ENCODE measurements around the gene TCP11L1. TPM values are rescaled to one million over a fixed set of nuclear protein-coding genes. Genes with fewer than 3 reads are reported as not detected.

The TCP11L1 gene, protein sequence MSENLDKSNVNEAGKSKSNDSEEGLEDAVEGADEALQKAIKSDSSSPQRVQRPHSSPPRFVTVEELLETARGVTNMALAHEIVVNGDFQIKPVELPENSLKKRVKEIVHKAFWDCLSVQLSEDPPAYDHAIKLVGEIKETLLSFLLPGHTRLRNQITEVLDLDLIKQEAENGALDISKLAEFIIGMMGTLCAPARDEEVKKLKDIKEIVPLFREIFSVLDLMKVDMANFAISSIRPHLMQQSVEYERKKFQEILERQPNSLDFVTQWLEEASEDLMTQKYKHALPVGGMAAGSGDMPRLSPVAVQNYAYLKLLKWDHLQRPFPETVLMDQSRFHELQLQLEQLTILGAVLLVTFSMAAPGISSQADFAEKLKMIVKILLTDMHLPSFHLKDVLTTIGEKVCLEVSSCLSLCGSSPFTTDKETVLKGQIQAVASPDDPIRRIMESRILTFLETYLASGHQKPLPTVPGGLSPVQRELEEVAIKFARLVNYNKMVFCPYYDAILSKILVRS
- 5.2 and 6.6 TPM in 2 replicates for total RNA-seq (2014; rRNA removed; shearing (Covaris generic))

GRCh38 chr11:33039274-33040032 lies at the start of gene TCP11L1:
Gene TCP11L1, plus strand, starts transcription at chr11:33039572. Its CDS starts 4,202 bp downstream, at chr11:33043774.
- DNase-seq (ENCODE audit: low spot score), result peak; percentile 95

GRCh38 chr11:32990481-32990880 lies 48.9 kb upstream of the TCP11L1 start:
- no peak for DNase-seq (ENCODE audit: low spot score)

- DNase-seq (ENCODE audit: low spot score), result no peak
Measured at GRCh38 chr11:32991427-32991826, 47.9 kb upstream of the TCP11L1 start.

- no peak for DNase-seq (ENCODE audit: low spot score)
Measured at GRCh38 chr11:32991898-32992297, 47.5 kb upstream of the TCP11L1 start.

- no peak for DNase-seq (ENCODE audit: low spot score)
Measured at GRCh38 chr11:33000181-33000580, 39.2 kb upstream of the TCP11L1 start.

DNA sequence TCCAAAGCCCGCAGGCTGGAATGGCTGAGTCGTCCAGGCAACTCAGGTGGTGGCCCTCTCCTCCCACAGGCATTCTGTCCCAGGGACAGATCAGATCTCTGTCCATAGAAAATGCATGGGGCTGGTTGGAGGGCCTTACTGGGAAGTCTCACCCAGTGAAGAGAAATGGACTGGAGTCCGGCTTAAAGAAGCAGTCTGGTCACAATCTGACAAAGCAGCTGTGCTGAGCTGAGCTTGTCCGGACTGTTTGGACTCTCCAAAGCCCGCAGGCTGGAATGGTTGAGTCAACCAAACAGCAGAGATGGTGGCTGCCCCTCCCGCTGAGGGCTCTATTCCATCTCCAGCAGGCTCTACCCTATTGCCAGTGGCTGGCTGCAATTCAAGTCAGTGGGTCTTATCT lies 38.1 kb upstream of the TCP11L1 start:
- no peak for DNase-seq (ENCODE audit: low spot score)

GRCh38 chr11:33001751-33002542 lies 37.4 kb upstream of the TCP11L1 start:
- DNase-seq (ENCODE audit: low spot score), result no peak

DNA sequence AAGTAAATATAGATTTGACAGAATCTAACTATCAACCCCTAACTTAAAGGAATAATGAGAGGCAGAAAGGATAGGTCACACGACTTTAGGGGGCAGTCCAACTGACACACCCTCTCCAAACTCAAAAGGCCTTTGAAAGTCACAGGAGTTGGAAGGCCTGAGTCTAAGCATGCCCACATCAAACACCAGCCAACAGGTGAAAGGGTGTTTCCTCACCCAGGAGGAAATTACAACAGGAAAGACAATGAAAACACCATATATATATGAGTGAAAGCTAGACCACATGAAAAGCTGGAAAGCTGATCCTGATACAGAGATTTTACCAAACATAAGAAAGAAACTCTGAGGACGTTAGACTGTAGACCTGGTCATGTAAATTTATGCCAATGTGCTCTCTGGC lies 34.2 kb upstream of the TCP11L1 start:
- no peak for DNase-seq (ENCODE audit: low spot score)

- DNase-seq (ENCODE audit: low spot score), result no peak
Measured at GRCh38 chr11:33006010-33006409, 33.4 kb upstream of the TCP11L1 start.

- DNase-seq (ENCODE audit: low spot score), result no peak
Measured at GRCh38 chr11:33013755-33014154, 25.6 kb upstream of the TCP11L1 start.

GRCh38 chr11:33015621-33016551 lies 23.5 kb upstream of the TCP11L1 start, which contains the start of gene DEPDC7:
Gene DEPDC7, plus strand, starts transcription at chr11:33015878. Its CDS starts 78 bp downstream, at chr11:33015956.
- peak; percentile 97 for DNase-seq (ENCODE audit: low spot score)

- DNase-seq (ENCODE audit: low spot score), result no peak
Measured at GRCh38 chr11:33016654-33017053, 22.7 kb upstream of the TCP11L1 start.

DNA sequence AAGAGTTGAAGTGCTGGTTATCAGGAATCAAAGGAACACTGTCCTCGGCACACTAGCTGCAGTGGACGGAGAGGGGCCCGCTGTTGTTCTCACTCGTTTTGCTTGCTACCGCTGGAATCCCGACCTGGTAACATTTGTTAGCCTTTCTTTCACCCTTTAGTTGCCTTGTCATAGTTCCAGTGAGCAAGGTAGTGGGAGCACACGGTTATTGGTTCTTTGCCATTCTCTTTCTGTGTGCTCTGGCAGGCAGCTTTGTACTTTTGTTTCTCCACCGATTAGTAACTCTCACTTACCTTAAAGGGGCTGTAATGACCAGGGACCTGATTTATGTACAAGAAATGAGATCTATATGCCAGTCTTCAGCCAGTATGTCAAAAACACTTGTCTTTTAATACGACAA lies 21.9 kb upstream of the TCP11L1 start:
- no peak for DNase-seq (ENCODE audit: low spot score)

DNA sequence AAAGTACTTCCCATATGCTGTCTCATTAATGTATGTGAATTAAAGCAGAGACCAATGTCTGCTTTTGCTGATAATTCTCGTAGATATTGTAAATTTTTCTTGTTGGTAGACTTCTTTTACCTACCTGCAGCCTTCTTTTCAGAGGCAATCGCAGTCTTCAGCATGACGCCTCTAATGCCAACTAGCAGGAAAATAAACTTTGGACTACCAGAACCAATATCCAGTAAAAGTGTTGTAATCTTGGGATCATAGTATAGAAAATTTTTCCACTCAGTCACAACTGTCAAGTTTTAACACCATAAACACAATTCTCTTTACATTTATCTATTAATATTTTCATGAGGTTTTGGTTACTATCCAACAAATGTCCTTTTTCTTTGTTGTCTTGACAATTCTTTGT lies 21.4 kb upstream of the TCP11L1 start:
- DNase-seq (ENCODE audit: low spot score), result no peak

DNA sequence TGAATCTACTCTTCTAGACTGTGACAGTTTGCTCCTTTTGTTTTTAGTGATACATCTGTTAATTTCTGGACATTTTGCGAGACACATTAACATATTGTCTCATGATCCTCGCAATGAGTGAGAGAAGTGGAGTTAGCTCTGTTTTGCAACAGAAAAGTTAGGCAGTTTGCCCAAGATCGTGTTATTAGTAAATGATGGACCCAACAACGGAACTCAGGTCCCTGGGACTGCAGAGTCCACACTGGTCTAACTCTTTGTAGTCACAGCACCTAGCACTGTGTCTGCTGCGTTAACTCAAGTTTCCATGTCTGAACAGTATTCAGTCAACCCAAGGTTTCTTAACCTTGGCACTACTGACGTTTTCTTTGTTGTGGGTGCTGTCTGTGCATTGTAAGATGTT lies 20.5 kb upstream of the TCP11L1 start:
- no peak for DNase-seq (ENCODE audit: low spot score)

DNA sequence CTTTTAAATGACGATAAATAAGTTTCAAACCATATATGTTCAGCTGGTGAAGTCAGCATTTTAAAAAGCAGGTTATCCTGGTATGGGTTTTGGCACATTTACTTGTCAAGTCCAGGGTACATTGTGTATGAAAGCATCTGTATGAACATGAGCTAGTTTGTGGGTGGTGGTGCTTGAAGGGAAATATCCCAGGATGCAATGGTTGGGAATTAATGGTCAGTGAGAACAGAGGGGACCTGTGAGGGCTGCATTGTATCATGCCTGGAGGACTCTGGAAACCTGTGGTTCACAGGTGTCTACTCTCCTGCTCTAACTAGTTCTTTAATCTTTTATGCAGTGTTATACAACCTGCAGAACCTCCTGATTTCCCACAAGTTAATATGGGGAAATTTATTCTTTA lies 17.9 kb upstream of the TCP11L1 start:
- DNase-seq (ENCODE audit: low spot score), result no peak

GRCh38 chr11:33021937-33022336 lies 17.4 kb upstream of the TCP11L1 start:
- peak; percentile 38 for DNase-seq (ENCODE audit: low spot score)

DNA sequence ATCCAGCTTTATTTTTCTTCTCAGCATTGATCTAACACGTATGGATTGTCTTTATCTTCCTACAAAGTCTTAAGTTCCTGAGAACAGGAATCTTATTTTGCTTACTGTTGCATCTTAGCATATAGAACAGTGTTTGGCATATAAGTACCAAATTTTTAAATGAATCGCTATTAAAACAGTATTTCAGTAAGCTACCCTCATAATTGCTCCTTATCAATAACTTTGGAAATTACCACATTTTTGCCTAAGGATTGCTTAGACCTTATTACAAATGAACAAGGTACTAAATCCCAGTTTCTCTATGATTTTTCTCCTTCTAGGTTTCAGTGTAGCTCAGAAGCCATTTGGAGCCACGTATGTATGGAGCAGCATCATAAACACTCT lies 14.0 kb upstream of the TCP11L1 start:
- DNase-seq (ENCODE audit: low spot score), result no peak

- DNase-seq (ENCODE audit: low spot score), result no peak
Measured at GRCh38 chr11:33027233-33027632, 12.1 kb upstream of the TCP11L1 start.

DNA sequence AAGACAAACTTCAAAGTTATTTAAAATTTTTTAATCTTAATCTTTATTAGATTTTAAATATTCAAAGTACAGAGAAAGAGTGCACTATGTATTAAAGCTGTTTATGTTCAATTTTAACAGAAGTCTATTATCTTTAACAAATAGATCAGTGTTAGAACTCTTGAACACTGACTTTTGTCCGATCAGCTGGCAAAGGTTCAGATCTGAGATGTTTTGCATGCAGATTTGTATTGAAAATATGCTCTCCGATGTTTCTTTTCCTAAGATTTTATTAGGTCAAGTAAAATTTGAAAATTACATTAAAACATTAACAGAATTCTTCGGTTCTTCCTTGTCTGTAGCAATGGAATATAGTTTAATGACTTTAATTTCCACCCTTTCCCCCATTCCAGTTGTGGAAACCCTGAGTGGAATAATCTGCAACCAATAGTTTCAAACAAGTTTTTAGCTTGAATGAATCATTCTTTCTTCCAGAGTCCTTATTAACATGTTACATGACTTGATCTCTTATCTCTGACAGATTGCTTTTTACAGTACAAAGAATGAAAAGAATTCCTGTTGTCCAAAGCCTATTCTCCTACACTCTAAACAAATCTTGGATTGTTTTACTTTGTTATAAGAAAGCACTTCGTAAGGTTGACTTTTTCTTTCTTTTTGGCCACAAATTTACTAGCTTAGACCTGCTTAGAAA lies 11.4 kb upstream of the TCP11L1 start:
- DNase-seq (ENCODE audit: low spot score), result no peak

All from HT-29 (cell line).